Epithelial cell of prostate (primary cell): ENCODE measurements around the gene TBC1D19.

ENCODE experiments used
- DNase-seq: peaks from one replicate; pipeline ENCODE4 v3.0.0-alpha.2; 2011; ENCODE audit warnings: low read depth, low spot score
- H3K27ac ChIP-seq: fragments of 450-650 bp; 2 replicates; pipeline ENCODE4 v1.5.1; 2017; ENCODE audit warnings: mild to moderate bottlenecking

Gene TBC1D19

GRCh38 chr4:26726655-26727387 is 142.9 kb downstream of the TBC1D19 start:
- no peak overlapping the region for H3K27ac ChIP-seq
- DNase-seq, result no peak

DNA sequence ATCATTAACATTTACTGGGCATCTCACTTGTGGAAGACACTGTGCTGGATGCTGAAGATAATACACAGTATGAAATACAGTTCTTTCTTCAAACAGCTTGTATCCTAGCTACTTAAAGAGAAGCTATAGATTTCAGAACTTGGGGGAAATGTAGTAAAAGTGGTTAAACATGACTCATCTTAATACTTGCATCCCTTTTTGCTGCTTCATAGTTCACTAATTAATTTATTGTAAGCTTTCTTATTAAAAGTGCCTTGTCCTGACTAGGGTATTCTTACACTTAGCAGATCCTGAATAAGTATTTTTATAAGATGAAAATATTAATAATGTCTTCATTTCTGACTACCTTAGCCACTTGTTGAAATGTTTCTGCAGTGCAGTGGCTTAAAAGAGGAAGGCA is 144.0 kb downstream of the TBC1D19 start:
- no peak for DNase-seq
- H3K27ac ChIP-seq, result no peak overlapping the region

DNA sequence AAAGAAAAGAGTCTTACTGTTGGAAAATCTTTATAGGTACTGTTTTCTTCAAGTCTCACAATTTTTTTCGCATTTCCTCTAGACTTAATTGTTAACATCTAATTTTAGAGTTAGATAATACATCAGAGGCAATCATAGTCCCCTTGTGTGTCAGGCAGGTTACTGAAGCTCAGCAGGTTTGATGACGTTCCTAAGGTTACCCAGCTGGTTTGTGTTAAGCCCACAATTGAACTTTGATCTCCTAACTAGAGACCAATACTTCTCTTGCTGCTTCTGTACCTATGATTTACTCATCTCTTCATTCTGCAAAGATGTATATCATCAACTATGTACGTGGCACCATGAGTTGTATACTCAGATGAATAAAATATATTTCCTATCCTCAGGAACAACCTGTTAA is 145.1 kb downstream of the TBC1D19 start:
- no peak for DNase-seq
- no peak overlapping the region for H3K27ac ChIP-seq

- H3K27ac ChIP-seq, result no peak overlapping the region
- DNase-seq, result no peak
These were observed 145.7 kb downstream of the TBC1D19 start for GRCh38 chr4:26729547-26729946.

DNA sequence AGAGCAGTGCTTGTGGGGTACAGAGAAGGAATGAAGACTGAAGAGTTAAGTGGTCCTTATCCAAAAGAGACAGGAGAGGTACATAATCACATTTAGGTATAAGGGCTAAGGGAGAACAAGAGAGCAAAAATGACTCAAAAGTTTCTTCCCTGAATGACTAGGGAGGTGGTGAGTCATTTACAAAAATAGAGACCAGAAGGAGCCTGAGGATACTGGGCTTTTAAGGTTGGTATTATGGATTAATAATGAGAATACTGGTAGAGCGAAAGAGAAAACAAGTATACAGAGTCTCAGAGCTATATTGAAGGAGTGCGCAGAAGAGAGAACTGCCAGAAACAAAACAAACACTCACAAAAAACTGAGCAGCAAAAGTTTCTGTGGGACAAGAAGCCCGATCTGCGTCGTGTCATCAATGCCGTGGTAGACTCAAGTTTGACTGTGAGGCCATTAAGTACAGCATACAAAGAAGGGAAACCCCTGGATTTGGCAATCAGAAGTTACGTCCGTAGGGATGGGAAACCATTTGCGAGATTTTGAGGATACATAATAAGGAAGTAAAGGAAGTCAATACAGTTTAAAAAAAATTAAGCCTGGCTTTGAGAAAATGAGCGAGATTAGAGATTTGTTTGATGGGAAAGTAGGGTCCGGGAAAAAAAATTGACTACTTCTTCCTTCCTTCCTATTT is 147.6 kb downstream of the TBC1D19 start:
- H3K27ac ChIP-seq, result no peak overlapping the region
- DNase-seq, result no peak

DNA sequence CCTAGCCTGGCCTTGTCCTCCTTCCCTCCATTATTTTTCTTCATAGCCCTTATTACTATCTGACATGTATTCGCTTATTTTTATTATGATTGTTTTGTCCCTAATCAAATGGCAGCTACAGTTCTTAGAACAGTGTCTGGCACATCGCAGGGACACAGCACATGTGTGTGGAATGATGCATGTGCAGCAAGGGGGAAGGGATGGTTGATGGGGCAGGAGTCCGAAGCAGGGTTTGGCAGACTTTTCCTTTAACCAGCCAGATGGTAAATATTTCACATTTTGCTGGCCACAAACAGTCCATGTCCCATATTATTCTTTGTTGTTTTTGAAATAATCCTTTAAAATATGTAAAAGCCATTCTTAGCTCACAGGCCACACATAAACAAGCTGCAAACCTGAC is 148.5 kb downstream of the TBC1D19 start:
- no peak overlapping the region for H3K27ac ChIP-seq
- no peak for DNase-seq

DNA sequence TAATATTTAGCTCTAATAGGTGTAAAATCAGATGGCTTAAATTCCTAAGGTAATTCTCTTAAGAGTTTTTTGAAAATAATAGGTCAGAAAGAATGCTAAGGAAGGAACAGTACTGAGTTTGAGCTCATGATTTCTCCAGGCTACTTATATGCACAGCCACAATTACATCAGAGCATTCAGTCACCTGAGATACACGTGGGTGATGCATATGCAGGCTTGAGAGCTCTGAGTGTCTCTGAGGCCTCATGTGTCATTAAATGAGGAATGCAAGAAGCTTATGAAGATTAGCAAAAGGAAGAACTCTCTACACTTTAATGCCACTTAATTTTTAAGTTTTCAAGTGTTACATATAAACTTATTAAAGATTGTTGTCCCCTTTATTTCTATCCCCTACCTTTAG is 152.7 kb downstream of the TBC1D19 start:
- peak; percentile 20 for DNase-seq

DNA sequence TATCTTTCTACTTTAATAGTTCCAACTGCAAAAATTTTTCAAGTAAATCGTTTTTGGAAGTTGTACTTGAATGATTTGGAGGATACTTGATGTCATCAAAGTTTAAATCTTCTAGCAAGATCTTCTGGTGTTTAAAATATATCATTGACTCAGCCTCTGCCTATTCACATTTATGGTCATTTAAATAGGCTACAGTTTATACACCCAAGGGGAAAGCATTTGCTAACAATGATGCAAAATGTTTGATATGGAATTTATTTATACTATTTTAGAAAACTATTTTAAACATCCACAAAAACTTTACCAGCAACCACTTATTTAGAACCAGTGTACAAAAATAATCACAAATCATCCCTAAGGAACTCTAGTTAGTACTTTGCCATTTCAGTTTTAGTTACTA is 153.5 kb downstream of the TBC1D19 start:
- H3K27ac ChIP-seq, result no peak overlapping the region

More for the DNA sequence above, 152.7 kb downstream of the TBC1D19 start:
- no peak overlapping the region for H3K27ac ChIP-seq

DNA sequence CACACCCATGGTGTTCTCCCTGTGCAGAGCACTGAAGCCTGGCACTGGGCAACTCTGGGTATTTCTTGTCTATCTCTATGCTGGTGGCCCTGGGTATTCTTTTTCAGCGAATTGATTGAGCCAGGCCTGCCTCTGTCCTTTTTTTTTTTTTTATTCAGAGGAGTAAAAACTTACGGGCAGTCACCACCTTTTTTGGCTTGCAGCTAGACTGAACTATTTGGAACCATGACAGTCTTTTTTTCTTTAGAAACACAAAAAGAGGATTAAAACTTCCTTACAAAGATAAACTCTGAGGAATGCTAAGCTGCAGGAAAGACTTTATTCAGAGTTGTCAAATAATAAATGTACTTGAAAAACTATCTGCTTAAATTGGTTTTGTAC is 157.6 kb downstream of the TBC1D19 start:
- H3K27ac ChIP-seq, result no peak overlapping the region
- no peak for DNase-seq

More for the DNA sequence above, 153.5 kb downstream of the TBC1D19 start:
- DNase-seq, result no peak

DNA sequence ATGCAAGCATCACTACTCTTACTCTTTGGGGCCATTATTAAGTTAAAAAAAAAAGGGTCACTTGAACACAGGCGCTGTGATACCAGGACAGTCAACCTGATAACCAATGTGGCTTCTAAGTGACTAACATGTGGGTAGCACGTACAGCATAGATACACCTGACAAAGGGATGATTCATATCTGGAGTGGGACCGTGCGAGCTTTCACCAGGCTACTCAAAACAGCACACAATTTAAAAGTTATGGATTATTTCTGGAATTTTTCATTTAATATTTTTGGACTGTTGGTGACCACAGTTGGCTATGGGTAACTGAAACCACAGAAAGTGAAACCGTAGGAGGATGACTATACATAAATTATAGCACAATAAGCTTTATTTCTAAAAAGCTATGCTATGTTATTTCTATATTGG is 162.9 kb downstream of the TBC1D19 start:
- H3K27ac ChIP-seq, result no peak overlapping the region
- DNase-seq, result no peak

GRCh38 chr4:26748811-26749210 is 164.9 kb downstream of the TBC1D19 start:
- no peak overlapping the region for H3K27ac ChIP-seq
- DNase-seq, result no peak

DNA sequence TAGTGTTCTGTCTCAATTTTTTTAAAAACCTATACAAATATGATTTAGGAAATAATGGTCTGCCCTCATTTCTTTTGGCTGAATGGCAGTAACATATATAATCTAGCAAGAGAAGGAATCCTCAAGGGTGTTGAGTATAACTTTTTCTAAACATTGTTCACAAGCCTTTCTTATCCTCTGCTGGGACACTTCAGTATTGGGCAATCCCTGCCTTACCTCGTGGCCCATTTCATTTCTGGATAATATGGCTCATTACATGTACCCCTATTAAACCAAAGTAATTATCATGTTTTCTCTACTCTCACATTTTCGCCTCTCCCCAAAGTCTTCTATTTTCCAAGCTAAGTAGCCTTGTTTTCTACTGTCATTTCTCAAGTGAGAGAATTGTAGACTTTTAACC is 166.0 kb downstream of the TBC1D19 start:
- H3K27ac ChIP-seq, result no peak overlapping the region
- no peak for DNase-seq

DNA sequence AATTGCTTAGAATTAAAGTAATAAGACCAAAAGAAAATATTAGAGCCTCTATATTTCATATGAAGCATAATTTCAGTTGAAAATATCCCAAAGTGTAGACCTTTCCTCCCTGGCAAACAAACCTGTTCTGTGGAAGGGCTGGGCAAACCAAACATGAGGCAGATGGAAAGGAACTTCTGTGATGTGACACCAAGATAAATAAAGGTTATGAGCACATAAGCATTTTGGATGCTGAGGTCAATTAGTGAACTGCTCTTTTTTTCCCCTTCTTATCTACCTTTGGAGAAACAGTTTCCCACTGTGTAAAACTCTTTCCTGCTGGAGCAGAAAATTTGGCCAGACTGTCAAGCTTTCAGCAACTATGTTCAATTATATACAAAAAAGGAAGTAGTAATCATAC is 167.1 kb downstream of the TBC1D19 start:
- no peak for DNase-seq
- H3K27ac ChIP-seq, result no peak overlapping the region

DNA sequence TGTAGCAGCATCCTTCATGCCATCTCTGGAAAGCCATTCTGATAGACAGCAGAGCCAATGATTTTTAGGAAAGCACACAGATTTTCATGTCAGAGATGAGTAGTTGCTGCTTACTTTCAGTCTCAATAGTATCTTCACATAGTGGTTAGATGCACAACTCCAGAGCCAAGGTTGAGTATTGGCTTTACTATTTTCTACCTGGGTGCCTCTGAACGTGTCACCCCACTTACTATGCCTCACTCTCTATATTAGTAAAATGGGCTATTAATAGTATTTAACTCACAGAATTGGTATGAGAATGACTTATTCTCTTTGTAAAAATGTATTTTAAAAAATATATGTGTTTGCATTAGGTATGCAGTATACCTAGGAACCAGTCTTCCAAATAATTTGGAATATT is 168.0 kb downstream of the TBC1D19 start:
- no peak overlapping the region for H3K27ac ChIP-seq
- DNase-seq, result no peak

- H3K27ac ChIP-seq, result no peak overlapping the region
- no peak for DNase-seq
These were observed 169.3 kb downstream of the TBC1D19 start for GRCh38 chr4:26753187-26753586.

DNA sequence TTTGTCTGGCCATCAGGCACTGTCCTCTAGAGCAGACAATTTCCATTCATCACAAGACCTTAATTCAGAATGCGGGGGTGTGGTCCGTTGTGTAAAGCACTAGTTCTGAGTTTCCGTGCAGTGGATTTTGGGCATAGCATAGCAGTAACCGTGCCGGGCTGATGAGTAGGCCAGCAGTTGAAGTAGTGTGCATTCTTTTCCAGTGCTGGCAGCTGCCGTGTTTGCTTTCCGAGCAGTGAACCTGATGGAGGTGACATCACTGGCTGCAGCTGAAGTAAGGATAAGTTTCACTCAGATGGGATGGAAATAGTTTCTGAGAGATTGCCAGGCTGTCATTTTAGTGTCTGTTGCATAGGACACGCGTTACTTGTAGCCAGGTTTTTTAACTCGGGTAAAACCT is 169.7 kb downstream of the TBC1D19 start:
- H3K27ac ChIP-seq, result no peak overlapping the region
- DNase-seq, result peak; percentile 33

DNA sequence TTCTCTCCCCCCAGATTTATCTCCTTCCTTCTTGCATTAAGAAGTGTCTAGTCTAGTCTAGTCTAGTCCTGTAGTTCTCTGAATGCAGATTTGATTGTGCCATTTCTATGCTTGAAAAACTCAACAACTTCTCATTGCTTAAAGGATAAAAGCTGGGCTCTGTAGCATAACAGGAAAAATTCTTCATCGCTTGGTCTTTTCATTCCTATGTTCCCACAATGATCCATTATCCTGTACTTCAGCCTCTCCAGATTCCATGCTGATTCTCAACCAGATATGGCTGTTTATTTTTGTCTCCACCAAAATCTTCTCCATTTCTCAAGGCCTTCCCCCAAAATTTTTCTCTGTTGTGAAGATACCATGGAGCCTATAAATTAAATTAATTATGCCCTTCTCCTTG is 173.9 kb downstream of the TBC1D19 start:
- DNase-seq, result no peak
- no peak overlapping the region for H3K27ac ChIP-seq

- DNase-seq, result no peak
- no peak overlapping the region for H3K27ac ChIP-seq
These were observed 175.0 kb downstream of the TBC1D19 start for GRCh38 chr4:26758899-26759298.

DNA sequence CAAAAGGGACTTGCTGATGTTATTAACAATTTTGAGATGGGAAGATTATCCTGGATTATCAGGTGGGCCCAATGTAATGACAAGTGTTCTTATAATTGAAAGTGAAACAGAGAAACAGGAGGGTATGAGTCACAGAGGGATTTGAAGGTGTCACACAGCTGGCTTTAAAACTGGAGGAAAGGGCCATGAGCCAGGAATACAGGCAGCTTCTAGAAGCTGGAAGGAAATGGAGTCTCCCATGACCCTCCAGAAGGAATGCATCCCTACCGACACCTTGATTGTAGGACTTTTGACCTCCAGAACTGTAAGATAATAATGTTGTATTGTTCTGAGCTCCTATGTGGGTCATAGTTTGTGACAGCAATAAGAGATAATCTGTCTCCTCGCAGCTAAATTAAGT is 178.8 kb downstream of the TBC1D19 start:
- no peak overlapping the region for H3K27ac ChIP-seq
- DNase-seq, result peak; percentile 20

GRCh38 chr4:26763063-26763462 is 179.2 kb downstream of the TBC1D19 start:
- no peak overlapping the region for H3K27ac ChIP-seq
- DNase-seq, result no peak

DNA sequence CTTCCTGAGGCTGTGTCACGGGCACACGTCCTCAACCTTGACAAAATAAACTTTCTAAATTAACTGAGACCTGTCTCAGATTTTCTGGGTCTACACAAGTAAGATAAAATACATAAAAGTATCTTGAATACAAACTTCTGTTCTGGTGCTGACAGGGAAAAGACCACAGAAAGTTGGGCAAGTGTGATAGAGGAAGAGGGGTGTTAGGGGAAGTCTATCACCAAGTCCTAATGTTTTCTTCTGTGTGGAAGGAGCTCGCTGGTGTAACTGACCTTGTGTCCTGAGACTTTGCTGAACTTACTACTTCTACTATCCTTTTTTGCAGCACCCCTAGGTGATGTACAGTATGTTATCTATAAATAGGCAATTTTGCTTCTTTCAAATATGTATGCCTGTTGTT is 179.8 kb downstream of the TBC1D19 start:
- no peak for DNase-seq
- H3K27ac ChIP-seq, result no peak overlapping the region

DNA sequence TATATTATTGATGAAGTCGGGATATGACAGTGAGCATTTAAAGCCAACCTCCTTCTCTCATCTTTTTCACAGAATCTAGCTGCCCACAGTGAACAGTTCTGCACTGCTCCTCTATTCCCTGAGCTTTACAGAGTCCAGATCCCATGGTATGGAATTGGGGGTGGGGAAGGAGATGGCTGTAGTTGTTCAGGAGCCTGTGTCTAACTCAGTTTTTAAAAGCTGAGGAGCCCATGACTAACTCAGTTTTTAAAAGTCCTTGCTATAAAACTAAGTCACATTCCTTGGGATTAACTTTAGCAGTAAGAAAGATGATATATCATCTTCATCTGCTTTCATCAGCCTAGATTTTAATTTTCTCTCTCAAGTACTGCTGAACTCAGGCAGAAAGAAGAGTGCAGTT is 180.3 kb downstream of the TBC1D19 start:
- DNase-seq, result no peak
- no peak overlapping the region for H3K27ac ChIP-seq
